Type B pancreatic cell (in vitro differentiated cells): Measurements from ENCODE around the gene HMCN2. TPM values are rescaled to one million over a fixed set of nuclear protein-coding genes. Genes with fewer than 3 reads are reported as not detected.

Source experiments
- DNase-seq: peaks from one replicate; pipeline ENCODE4 v3.0.0; 2021; ENCODE audit warnings: mixed read lengths; ENCODE audit not compliant: unreplicated experiment; ENCODE audit errors: extremely low spot score
- H3K27ac Mint-ChIP-seq: 2 replicates; pipeline ENCODE4 v1.8.0; 2021; ENCODE audit warnings: mild to moderate bottlenecking, mixed read lengths
- H3K27me3 Mint-ChIP-seq: 2 replicates; pipeline ENCODE4 v1.8.0; 2021; ENCODE audit warnings: mixed read lengths
- H3K36me3 Mint-ChIP-seq: 2 replicates; pipeline ENCODE4 v1.8.0; 2021; ENCODE audit warnings: mixed read lengths
- H3K4me1 Mint-ChIP-seq: one replicate; pipeline ENCODE4 v1.8.0; 2021; ENCODE audit warnings: mixed read lengths; ENCODE audit not compliant: unreplicated experiment
- H3K4me3 Mint-ChIP-seq: 2 replicates; pipeline ENCODE4 v1.8.0; 2021; ENCODE audit warnings: mild to moderate bottlenecking, mixed read lengths
- H3K9me3 Mint-ChIP-seq: 2 replicates; pipeline ENCODE4 v1.8.0; 2021; ENCODE audit warnings: mixed read lengths
- CTCF ChIP-seq: fragments of 200-600 bp; sonication (generic); conservative IDR thresholded peaks from 2 replicates; pipeline ENCODE4 v1.5.0; 2021; ENCODE audit warnings: antibody characterized with exemption, mild to moderate bottlenecking
- total RNA-seq: library from RNA; stranded (reverse); gene quantifications from 2 replicates; pipeline ENCODE4 v1.2.1, GENCODE V29; 2021; ENCODE audit warnings: low replicate concordance

HMCN2 gene
- total RNA-seq, 1 donor from 2014 or later: 0.12 TPM

DNA sequence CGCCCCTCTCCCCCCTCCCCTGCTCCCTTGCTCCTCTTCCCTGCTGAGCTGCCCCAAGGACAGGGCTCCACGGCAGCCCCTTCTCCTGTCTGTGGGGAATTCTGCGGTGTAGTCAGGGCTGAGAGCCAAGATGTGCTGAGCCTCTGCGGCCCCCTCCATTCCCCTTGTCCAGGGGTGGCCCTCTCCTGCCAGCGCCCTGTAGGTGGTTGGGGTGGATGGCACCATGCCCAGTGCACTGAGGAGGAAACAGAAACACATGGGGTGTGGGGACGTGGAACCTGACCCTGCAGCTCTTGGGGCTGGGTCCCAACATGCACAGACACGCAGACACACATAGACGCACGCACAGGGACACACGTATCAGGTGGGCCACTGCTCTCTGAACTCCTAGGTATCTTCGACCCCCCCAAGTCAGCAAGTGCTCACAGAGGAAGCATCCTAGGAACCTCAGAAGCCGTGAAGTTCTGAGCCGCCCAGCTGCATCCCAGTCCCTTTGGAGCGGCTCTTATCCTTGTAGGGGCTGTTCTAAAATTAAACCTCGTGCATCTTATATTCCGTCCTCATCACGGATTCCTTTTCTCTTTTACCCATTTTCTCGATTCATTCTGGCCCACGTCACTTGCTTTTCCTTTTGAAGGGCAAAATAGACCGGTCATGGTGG is 64.8 kb downstream of the HMCN2 start:
- no peak for DNase-seq
- TF ChIP-seq CTCF: no peak
- H3K27ac Mint-ChIP-seq: no peak overlapping the region
- no peak overlapping the region for H3K4me3 Mint-ChIP-seq
- H3K36me3 Mint-ChIP-seq: no peaks in the 10 kb centered on the region
- H3K9me3 Mint-ChIP-seq: no peaks in the 10 kb centered on the region
- peaks cover 32% of the 10 kb centered on the region for H3K27me3 Mint-ChIP-seq
- H3K4me1 Mint-ChIP-seq: peaks cover 13% of the 10 kb centered on the region

DNA sequence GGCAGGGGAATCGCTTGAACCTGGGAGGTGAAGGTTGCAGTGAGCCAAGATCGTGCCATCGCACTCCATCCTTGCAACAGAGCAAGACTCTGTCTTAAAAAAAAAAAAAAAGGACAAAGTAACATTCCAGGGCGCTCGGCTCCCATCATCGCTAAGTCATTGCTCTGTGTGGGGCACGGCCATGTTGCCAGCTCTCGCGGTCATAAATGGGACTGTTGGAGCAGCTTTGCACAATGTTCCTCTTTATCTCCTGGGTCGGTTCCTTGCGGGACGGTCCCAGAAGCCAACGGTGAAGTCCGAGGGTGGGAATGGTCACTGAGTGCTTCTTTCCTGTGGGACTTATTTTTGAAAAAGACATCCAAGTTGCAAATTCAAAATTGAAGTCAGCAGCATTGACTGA is 65.5 kb downstream of the HMCN2 start:
- no peak overlapping the region for H3K27ac Mint-ChIP-seq
- peaks cover 13% of the 10 kb centered on the region for H3K4me1 Mint-ChIP-seq
- no peaks in the 10 kb centered on the region for H3K9me3 Mint-ChIP-seq
- H3K36me3 Mint-ChIP-seq: no peaks in the 10 kb centered on the region
- TF ChIP-seq CTCF: no peak
- peaks cover 30% of the 10 kb centered on the region for H3K27me3 Mint-ChIP-seq
- DNase-seq: no peak
- H3K4me3 Mint-ChIP-seq: no peak overlapping the region

DNA sequence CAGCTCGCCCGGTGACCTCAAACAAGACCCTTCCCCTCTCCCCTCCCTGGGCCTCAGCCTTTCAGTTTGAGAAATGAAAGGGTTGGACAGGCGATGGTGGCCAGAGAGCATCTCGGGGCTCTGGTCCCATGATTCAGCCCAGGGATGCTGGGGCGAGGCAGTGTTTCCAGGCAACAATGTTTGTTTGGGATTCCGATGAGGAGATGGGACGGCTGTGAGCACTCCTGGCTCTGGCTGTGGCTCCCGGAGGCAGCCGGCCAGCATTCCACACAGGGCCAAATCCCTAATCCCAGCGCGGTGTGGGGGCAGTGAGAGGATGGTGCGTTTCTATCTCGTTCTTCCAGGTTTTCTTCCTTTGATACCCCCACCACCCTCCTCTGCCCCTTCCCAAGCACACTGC is 66.0 kb downstream of the HMCN2 start:
- DNase-seq: no peak
- H3K27me3 Mint-ChIP-seq: peaks cover 26% of the 10 kb centered on the region
- H3K36me3 Mint-ChIP-seq: no peaks in the 10 kb centered on the region

DNA sequence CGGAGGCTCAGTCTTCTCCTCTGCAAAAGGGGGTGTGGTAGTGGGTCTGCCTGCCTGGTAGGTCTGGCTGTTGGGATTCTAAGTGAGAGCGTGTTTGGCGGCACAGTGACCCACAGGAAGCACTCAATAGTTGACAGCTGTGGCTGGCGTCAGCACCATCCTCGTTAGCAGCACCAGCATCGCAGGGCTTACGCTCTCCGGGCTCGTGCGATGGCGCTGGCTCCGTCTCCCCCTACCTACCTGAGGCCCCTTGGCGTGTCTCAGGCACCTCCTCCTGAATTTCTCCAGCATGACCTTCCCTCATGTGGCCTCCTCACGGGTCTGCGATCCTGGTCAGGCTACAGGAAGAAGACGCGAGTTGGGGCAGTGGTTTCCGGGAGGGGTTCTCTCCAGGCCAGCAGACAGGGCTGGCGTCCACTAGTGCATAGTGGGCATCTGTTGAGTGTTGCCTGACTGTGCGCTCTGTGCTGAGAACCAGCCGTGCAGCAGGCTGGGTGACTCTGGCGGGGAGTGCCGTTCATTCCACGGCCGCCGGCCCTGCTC is 66.9 kb downstream of the HMCN2 start:
- Mint-ChIP-seq H3K27me3 (peaks cover 22% of the 10 kb centered on the region), H3K27ac (no peak overlapping the region), H3K4me1 (peaks cover 13% of the 10 kb centered on the region), H3K36me3 (no peaks in the 10 kb centered on the region), H3K4me3 (no peak overlapping the region), H3K9me3 (no peaks in the 10 kb centered on the region)
- DNase-seq: no peak
- no peak for TF ChIP-seq CTCF

More for the DNA sequence above, 66.0 kb downstream of the HMCN2 start:
- H3K27ac Mint-ChIP-seq: no peak overlapping the region
- TF ChIP-seq CTCF: no peak
- no peak overlapping the region for H3K4me3 Mint-ChIP-seq
- H3K9me3 Mint-ChIP-seq: no peaks in the 10 kb centered on the region
- H3K4me1 Mint-ChIP-seq: peaks cover 13% of the 10 kb centered on the region

DNA sequence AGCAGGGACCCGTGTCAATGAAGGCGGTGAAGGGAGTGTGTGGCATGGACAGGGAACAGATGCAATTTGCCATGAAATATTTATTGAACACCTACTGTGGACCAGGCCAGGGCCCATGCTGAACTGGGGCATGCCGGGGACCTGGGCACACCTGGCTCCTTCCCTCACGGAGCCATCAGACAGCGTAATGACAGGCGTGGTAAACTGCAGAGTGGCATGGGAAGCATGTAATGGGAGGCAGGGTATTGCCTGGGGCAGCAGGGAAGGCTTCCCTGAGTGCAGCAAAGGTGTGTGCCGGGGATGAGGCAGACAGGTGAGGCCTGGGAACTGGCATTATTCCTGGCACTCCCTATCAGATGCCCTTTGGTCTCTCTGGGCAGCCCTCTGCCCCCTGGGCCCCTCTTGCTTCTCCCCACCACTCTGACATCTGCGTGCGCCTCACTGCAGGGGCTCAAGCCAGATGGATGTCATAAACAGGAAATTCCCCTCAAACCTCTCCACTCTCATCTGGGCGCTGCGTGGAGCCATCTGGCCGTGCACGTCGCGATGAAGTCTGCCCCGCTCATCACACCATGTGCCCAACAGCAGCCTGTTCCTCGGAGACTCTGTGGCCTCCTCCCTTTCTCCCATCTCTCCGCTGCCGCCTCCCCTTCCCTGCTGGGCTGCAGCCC is 67.6 kb downstream of the HMCN2 start:
- Mint-ChIP-seq H3K27me3 (peaks cover 19% of the 10 kb centered on the region), H3K4me3 (no peak overlapping the region), H3K36me3 (no peaks in the 10 kb centered on the region), H3K27ac (no peak overlapping the region), H3K4me1 (peaks cover 13% of the 10 kb centered on the region), H3K9me3 (no peaks in the 10 kb centered on the region)
- DNase-seq: no peak
- TF ChIP-seq CTCF: no peak
